GM03348 (cell line): ENCODE results near the gene SUCNR1.
"Not testable (repeated sequence)": the region's sequence is repeated elsewhere in the genome, so short reads cannot be mapped to it uniquely, and the experiment has no call there.

Experiments
- DNase-seq: peaks from one replicate; pipeline ENCODE4 v3.0.0; 2012; ENCODE audit warnings: low spot score

SUCNR1 gene

GRCh38 chr3:151871639-151872468 lies 1.6 kb upstream of the SUCNR1 start:
- DNase-seq = no peak

GRCh38 chr3:151874079-151874478 lies 636 bp downstream of the SUCNR1 start:
- DNase-seq = not testable (repeated sequence)

GRCh38 chr3:151875759-151876158 lies 2.3 kb downstream of the SUCNR1 start:
- no peak for DNase-seq

- no peak for DNase-seq
These were observed 3.8 kb downstream of the SUCNR1 start for GRCh38 chr3:151877269-151877668.

DNA sequence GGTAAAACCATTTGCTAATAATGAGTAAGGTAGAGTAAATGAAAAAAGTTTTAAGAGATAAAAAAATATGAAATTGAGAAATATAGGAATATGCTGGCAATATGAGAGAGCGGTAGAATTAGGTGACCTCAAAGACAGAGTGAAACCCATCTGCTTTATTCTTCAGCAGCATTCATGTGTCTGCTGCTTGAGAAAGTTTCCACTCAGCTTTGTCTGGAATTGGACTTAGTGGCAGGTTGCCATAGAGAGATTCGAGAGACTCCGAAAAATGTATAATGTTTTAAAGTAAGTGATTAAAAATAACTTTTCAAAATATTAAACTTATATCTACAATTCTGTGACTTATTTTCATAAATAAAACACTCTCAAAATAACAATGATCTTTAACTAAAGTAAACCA lies 5.0 kb downstream of the SUCNR1 start:
- DNase-seq = no peak

GRCh38 chr3:151879037-151879436 lies 5.6 kb downstream of the SUCNR1 start:
- DNase-seq = no peak

GRCh38 chr3:151879679-151880415 lies 6.4 kb downstream of the SUCNR1 start:
- DNase-seq = no peak

DNA sequence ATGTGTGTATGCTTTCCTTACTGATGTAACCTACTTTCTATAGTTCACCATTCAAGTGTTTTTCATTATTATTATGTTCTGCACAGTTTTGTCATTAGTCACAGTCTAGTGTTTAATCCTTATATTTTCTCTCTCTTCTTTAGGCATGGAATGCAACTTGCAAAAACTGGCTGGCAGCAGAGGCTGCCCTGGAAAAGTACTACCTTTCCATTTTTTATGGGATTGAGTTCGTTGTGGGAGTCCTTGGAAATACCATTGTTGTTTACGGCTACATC lies 6.9 kb downstream of the SUCNR1 start:
- DNase-seq = no peak

DNA sequence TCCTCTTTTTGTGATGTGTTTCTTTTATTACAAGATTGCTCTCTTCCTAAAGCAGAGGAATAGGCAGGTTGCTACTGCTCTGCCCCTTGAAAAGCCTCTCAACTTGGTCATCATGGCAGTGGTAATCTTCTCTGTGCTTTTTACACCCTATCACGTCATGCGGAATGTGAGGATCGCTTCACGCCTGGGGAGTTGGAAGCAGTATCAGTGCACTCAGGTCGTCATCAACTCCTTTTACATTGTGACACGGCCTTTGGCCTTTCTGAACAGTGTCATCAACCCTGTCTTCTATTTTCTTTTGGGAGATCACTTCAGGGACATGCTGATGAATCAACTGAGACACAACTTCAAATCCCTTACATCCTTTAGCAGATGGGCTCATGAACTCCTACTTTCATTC lies 7.7 kb downstream of the SUCNR1 start:
- no peak for DNase-seq

DNA sequence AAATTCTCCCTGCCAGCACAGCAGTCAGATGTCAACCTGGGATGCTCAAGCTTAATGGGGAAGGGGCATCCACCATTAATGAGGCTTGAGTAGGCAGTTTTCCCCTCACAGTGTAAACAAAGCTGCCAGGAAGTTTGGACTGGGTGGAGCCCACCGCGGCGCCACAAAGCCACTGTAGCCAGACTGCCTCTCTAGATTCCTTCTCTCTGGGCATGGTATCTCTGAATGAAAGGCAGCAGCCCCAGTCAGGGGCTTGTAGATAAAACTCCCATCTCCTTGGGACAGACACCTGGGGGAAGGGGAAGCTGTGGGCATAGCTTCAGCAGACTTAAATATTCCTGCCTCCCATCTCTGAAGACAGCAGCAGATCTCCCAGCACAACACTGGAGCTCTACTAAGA lies 12.0 kb downstream of the SUCNR1 start:
- DNase-seq = not testable (repeated sequence)

DNA sequence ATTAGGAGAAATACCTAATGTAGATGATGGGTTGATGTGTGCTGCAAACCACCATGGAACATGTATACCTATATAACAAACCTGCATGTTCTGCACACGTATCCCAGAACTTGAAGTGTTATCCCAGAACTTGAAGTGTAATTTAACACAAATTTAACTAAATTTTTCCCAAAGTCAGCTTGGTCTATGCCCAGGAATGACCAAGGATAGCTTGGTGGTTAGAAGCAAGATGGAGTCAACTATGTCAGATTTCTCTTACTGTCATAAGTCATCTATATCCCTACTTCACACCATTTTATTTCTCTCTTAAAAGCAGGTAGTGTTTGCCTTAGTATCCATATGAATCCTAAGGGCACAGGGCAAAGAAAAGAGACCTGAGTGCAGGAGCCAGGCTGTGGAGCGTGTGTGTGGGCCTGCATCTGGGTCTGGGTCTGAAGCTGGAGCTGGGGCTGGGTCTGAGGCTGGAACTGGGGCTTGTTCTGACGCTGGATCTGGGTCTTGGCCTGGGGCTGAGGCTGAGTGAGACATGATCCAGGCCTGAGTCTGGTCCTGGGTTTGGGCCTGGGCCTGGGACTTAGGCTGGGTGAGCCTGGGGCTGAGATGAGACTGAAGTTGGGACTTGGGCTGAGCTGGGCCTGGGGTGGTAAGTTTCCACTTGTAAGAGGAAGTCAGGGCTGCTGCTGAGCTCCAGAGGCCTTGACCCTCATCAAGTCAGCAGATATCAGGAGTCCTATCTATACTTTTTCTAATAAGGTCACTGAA lies 14.2 kb downstream of the SUCNR1 start:
- DNase-seq = not testable (repeated sequence)

DNA sequence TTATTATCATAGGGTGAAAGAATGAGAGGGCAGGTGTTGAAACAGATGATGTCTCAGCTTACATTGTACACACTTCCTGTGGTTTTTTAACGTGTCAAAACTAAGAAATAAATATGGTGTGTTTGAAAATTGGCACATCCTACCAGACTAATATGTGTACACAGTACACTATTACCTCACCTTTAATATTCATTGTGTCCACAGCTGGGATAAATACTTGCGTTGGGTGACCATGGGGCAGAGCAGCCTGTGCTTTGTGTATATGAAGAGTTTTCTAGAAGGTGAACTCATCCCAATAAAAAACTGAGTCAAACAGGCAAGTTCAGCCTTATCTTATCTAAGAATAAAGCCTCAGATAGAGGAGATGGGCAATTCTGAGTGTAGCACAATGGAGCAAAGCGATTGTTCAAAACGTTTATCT lies 17.3 kb downstream of the SUCNR1 start:
- no peak for DNase-seq

- DNase-seq = no peak
These were observed 18.3 kb downstream of the SUCNR1 start for GRCh38 chr3:151891721-151892120.

DNA sequence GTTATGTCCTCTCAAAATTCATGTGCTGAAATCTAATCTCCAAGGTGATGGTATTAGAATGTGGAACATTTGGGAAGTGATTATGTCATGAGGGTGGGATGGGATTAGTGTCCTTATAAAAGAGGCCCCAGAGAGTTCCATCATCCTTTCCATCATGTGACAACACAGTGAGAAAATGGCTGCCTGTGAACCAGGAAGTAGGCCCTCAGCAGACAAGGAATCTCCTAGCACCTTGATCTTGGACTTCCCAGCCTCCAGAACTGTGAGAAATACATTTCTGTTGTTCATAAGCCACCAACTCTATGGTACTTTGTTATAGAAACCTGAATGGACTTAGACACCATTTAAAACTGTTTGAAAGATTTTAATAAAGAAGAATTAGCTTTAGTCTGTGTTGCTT lies 20.8 kb downstream of the SUCNR1 start:
- DNase-seq = no peak

DNA sequence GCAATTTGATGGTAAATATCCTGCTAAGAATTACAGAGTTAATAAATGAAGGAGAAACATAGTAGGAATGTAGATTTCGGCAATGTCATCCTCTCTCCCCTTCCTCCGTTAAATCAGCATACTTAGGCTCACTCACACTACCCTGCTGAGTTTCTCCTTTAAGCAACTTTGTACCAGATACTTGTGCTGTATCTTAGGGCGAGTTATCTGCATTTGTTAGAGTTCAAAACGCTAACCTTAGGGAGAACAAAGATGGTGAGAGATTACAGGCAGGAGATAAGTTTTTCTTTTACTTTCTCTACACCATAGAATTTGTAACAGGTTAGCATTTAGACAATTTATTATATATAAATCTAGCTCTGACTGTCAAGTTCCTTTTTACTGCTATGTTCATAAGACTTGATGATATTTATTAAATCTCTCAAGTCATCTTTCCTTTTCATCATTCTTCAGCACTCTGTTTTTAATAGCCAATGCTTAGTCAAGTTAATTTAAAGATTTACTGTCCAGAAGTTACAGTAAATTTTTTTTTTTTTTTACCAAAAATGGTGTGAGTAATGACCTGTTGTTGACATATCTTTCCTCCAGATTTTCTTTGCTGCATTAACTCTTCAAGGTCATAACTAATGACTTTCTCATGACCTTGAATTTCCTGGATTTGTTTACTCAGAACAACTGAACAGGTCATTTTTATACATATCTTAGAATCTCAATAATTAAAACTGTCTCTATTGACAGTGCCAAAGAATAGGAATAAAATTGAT lies 22.2 kb downstream of the SUCNR1 start:
- DNase-seq = no peak

DNA sequence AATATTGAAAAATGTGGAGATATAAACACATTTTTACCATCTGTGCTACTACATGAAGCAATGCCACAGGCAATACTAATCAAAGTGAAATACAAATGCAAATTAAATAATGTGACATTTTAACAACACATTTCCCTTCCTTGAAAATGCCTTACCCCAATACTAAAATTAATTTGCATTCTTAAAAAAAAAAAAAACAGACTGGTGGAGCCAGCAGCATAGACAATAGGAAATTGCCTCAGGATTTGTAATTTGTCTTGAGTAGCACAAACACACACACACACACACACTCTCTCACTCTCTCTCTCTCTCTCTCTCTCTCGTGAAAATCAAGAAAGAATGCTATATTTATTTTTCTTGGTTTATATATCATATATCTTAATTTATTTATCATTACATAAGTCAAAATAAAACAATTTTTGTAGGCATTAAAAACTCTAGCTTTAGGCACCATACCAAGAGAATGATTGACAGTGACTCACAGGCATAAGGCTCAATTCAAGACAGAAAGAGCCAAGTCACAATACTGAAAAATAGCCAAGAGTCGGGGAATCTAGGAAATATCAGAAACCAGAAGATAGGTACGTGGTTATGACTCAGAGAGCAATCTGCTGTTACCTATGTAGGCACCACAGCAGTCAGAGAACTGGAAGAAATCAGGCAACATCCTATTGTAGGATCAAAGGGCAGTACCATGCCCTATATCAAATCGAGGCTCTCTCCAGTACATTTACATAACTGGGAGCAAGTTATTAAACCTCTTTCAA lies 23.0 kb downstream of the SUCNR1 start:
- no peak for DNase-seq

DNA sequence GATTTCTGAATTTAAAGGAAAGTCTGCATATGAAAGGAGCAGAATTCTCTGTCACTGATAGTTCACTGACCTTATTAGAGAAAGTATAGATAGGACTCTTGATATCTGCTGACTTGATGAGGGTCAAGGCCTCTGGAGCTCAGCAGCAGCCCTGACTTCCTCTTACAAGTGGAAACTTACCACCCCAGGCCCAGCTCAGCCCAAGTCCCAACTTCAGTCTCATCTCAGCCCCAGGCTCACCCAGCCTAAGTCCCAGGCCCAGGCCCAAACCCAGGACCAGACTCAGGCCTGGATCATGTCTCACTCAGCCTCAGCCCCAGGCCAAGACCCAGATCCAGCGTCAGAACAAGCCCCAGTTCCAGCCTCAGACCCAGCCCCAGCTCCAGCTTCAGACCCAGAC lies 24.7 kb downstream of the SUCNR1 start:
- DNase-seq = not testable (repeated sequence)

GRCh38 chr3:151898564-151899261 lies 25.3 kb downstream of the SUCNR1 start:
- DNase-seq = not testable (repeated sequence)

GRCh38 chr3:151899996-151900395 lies 26.6 kb downstream of the SUCNR1 start:
- DNase-seq = no peak

- no peak for DNase-seq
These were observed 27.0 kb downstream of the SUCNR1 start for GRCh38 chr3:151900460-151900859.
